Subcutaneous adipose tissue (tissue), 4 donors: ENCODE data around the gene ANGPT4. TPM values are rescaled to one million over a fixed set of nuclear protein-coding genes. Genes with fewer than 3 reads are reported as not detected.

Experiments
- CTCF ChIP-seq: fragments of 450-650 bp; IDR thresholded peaks from one replicate; pipeline ENCODE4 v1.5.1; 2016; ENCODE audit warnings: low read depth, mild to moderate bottlenecking, control low read depth, antibody characterized with exemption, moderate library complexity
- total RNA-seq, 4 donors: library from RNA; depleted of rRNA; stranded (reverse); fragments of >200 nt; gene quantifications; one replicate each; pipeline ENCODE4 v1.1.0, GENCODE V29; 2016

ANGPT4 gene
- total RNA-seq, 4 donors from 2014 or later, result 2.3 to 106 (median 8.7) TPM

- no peak for TF ChIP-seq CTCF
Observed at GRCh38 chr20:826695-827323, 89.3 kb downstream of the ANGPT4 start.

- no peak for TF ChIP-seq CTCF
Observed at GRCh38 chr20:825710-826421, 90.3 kb downstream of the ANGPT4 start.

- no peak for TF ChIP-seq CTCF
Observed at GRCh38 chr20:824916-825315, 91.2 kb downstream of the ANGPT4 start.

GRCh38 chr20:824490-824889 is 91.6 kb downstream of the ANGPT4 start:
- TF ChIP-seq CTCF, result no peak

GRCh38 chr20:823574-823902 is 92.6 kb downstream of the ANGPT4 start:
- no peak for TF ChIP-seq CTCF

GRCh38 chr20:822651-823573 is 93.2 kb downstream of the ANGPT4 start:
- no peak for TF ChIP-seq CTCF

- TF ChIP-seq CTCF, result no peak
Observed at GRCh38 chr20:821731-822065, 94.4 kb downstream of the ANGPT4 start.
